GM18507 (cell line): ENCODE results near the gene SGF29.
A peak's percentile ranks its signal among the peaks of the same experiment; 100 is the strongest.
"Not testable (repeated sequence)": the region's sequence is repeated elsewhere in the genome, so short reads cannot be mapped to it uniquely, and the experiment has no call there.

Experiments used
- DNase-seq: peaks from one replicate; pipeline ENCODE4 v3.0.0; 2011; ENCODE audit warnings: low read depth; ENCODE audit not compliant: insufficient read length; ENCODE audit errors: extremely low spot score
- FAIRE-seq: peaks from 2 replicates; lab custom pipeline; 2011; peaks lifted over from hg19 to GRCh38; lab: Jason Lieb, UNC

The SGF29 gene

DNA sequence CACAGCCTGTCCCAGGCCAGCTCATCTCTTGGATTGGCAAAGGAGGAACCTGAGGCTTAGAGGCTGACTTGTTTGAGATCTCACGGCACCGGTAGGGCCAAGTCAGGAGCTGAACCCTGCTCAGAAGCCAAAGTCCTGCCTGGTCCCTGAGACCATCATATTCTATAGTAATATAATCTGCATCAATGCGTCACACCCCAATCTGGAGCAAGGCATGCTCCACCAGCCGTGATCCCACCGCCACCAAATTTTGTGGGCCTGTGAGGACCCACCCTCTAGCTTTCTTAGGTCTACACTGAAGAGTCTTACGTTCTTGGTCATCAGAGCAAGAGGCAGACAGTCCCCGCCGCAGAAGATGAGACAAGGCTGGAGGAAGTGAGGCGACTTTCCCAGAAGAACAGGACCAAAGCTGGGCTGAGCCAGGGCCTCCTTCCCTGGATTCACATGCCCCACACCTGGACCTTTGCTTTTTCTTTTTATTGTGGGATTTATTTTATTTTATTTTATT lies 53.5 kb downstream of the SGF29 start:
- DNase-seq = no peak
- no peak for FAIRE-seq

DNA sequence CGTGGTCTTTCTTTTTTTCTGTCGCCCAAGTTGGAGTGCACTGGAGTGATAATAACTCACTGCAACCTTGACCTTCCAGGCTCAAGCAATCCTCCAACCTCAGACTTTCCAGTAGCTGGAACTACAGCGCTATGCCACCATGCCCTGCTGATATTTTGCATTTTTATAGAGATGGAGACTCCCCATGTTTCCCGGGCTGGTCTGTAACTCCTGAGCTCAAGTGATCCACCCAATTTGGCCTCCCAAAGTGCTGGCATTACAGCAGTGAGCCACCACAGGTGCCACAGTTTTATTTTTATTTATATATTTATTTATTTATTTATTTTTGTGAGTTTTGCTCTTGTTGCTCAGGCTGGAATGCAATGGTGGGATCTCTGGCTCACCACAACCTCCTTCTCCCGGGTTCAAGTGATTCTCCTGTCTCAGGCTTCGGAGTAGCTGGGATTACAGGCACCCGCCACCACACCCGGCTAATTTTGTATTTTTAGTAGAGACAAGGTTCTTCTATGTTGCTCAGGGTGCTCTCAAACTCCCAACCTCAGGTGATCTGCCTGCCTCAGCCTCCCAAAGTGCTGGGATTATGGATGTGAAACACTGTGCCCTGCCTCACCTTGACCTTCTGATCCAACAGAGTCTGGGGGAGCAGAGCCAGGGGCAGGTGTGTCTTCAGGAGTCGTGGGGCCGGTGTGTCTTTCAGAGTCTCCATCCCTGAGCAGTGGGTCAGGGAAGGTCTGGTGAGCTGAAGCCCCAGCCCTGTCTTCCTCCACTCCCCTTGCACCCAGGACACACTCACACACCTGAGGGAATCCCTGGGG lies 54.2 kb downstream of the SGF29 start:
- not testable (repeated sequence) for FAIRE-seq, DNase-seq

- not testable (repeated sequence) for DNase-seq, FAIRE-seq
Observed at GRCh38 chr16:28608496-28608808, 54.7 kb downstream of the SGF29 start.

DNA sequence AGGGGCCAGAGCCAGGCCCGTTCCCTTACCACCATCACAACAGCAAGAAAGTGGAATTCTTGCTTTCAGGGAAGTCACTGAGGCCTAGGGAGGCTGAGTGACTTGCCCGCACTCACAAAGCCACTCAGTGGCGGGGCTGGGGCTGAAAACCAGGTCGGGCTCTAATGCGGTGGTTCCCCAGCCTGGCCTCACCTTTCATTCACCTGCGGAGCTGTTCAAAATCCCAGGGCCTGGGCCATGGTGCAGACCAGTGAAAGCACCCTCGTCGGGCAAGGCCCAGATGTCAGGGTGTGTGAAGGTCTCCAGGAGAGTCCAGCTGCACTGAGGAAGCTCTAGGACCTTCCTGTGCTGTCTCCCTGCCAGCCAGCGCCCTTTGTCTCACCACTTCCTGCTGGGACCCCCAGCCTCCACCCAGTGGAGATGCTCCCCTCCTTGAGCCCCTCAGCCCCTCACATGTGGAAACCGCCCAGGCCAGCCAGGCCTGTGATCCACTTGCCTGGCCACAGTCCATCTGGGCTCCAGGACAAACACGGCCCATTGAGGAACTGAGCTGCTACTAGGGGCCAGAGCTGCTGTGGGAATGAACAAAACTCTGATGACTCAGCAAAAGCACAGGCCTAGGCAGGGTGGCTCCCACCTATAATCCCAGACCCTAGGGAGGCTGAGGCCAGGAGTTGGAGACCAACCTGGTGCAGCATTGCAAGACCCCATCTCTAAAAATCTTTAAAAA lies 55.3 kb downstream of the SGF29 start:
- not testable (repeated sequence) for FAIRE-seq, DNase-seq

DNA sequence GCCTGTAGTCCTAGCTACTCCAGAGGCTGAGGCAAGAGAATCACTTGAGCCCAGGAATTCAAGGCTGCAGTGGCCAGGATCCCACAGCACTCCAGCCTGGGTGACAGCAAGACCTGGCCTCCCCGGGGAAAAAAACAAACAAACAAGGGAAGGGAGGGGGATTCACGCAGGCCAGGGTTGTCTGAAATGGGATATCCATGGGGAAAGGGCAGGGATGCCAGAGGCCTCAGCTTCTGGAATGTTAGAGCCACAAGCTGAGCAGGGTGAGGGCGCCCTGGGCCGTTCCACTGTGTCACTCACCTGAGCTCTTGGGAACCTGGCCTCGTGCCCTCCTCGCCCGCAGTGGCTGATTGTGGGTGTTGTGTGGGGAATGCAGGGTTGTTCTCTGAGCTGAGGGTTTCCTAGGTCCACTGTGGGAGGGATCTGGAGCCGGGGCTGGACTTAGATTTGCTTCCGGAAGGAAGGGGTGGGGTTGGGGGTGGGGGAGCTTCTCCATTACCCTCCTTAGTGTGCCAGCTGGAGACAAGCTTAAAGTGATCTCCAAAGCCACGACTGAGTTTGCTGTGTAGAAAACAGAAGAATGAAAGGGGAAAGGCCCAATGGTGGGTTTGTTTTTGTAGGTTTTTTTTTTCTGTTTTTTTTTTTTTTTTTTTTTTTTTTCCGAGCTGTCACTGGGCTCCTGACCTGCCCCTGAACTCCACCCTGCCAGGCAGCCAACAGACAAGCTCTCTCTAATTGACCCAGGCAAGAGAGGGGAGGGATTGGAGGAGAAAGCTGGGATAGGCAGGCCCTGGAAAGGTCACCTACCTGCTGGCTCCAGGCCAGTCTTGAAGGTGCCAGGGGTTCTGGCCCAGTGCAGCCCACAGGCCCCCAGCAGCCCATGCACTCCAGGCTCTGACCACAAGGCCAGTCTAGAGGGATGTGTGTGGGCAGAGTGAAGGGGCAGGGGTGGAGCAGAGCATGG lies 56.2 kb downstream of the SGF29 start, which contains the start of gene SULT1A1:
TSS of gene SULT1A1 (minus strand) at position 414 of the 964 bp plus-strand sequence. CDS start 1,189 bp downstream, outside the sequence.
- no peak for DNase-seq
- FAIRE-seq = no peak

DNA sequence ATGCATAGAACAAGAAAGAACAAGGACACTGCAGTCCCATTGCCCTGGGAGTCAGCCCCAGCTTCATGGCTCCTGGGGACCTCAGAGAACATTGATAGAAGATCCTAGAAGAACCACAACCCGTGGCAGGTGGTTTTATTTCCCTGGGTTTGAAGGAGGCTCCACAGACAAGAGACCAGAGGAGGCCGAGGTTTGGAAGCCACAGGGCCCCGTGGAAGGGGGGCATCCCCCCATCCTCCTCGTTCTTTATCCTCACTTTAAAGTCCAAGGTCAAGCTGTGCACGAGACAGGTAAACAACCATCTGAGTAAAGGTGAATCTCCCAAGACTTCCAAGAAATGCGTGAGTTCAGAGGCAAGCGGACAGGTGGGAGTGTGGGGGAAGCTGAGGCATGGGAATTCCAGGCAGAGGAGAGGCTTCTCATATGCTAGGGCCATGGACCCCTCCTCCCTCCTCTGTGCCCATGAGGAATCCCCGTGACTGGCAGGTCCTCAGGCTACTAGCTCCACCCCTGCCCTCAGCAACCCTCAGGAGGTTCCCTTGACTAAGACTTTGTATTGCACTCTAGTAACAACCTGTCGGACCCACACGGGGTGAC lies 57.0 kb downstream of the SGF29 start:
- DNase-seq = no peak
- FAIRE-seq = no peak

DNA sequence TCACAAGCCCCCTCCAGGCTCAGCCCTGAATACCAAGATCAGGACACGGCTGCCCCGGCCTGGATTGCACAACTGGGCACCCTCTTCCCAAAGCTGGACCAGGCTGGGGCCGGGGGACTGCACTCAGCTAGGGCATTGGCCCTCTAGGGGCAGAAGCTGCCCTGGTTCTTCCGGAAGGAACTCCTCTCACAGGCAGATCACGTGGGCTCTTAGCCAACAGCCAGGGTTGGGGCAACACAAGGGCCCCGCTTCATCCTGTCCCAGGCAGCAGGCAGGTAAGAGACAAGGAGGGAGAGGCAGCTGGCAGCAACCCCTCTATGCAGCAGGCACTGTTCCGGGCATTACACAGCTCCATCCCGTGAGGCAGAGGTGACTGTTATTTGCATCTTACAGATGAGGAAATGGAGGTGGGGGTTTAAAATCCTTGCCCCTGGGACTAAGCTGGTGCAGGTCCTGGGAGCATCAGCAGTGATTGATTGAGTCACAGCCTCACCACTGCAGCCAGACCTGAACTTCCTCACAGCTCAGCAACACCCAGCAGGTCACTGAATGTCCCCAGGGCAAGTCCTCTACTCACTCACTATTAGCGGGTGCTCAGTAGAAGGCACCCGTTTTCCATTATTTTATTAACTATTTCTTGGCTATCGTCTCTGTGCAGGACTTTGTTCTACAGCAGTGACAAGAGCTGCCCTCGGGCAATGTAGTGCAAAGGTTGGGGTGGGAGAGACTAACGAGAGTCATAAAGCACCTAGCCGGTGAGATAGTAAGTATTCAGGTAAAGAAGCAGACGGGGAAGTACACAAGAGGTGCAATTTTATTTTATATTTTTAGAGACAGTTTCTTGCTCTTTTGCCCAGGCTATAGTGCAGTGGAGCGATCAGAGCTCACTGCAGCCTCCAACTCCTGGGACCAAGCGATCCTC lies 58.9 kb downstream of the SGF29 start:
- not testable (repeated sequence) for DNase-seq

DNA sequence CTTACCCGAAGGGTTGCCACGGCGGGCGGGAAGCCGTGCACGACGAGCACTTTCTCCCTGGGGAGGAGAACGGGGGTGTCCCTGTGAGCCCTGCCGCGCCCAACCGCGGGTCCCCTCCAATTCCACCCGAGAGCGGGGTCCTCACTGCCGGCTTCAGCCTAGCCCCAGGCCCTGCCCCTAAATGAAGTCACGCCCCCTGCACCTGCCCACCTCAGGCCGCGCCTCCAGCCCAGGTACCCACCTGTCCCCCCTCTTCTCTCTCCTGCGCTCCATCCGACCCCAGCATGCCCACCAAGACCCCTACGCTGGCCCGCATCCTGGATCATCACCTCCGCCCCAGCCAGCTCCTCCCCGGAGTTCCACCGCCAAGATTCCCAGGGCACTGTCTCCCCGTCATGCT lies 60.2 kb downstream of the SGF29 start:
- DNase-seq, FAIRE-seq: not testable (repeated sequence)

More for the DNA sequence above, 58.9 kb downstream of the SGF29 start:
- peak; percentile 97 for FAIRE-seq

- DNase-seq, FAIRE-seq: not testable (repeated sequence)
Observed at GRCh38 chr16:28614561-28614960, 60.8 kb downstream of the SGF29 start.

GRCh38 chr16:28615486-28616223 lies 61.9 kb downstream of the SGF29 start:
- FAIRE-seq, DNase-seq: not testable (repeated sequence)

- FAIRE-seq = not testable (repeated sequence)
Observed at GRCh38 chr16:28616224-28616577, 62.5 kb downstream of the SGF29 start.

GRCh38 chr16:28616636-28617035 lies 62.9 kb downstream of the SGF29 start:
- no peak for DNase-seq

More at GRCh38 chr16:28616224-28616577, 62.5 kb downstream of the SGF29 start:
- not testable (repeated sequence) for DNase-seq

DNA sequence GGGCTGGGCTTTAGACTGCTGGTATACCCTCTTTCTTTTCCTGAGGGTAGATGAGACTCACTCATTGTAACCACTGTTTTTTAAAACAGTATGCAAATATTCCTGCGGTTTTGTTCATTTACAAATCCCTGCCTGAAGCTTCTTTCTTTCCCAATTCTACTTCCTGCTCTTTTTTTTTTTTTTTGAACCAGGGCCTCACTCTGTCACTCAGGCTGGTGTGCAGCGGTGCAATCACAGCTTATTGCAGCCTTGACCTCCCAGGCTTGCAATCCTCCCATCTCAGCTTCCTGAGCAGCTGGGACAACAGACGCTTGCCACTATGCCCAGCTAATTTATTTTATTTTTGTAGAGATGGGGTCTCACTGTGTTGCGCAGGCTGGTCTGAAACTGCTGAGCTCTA lies 64.2 kb downstream of the SGF29 start:
- DNase-seq = no peak
- FAIRE-seq = no peak

More at GRCh38 chr16:28616636-28617035, 62.9 kb downstream of the SGF29 start:
- no peak for FAIRE-seq

GRCh38 chr16:28620316-28620715 lies 66.6 kb downstream of the SGF29 start:
- FAIRE-seq, DNase-seq: not testable (repeated sequence)

- FAIRE-seq (no peak), DNase-seq (no peak)
Observed at GRCh38 chr16:28621481-28622155, 67.9 kb downstream of the SGF29 start.

GRCh38 chr16:28622532-28623171 lies 68.9 kb downstream of the SGF29 start:
- FAIRE-seq, DNase-seq: not testable (repeated sequence)
